Head of caudate nucleus (tissue), 42 donors: ENCODE measurements around the gene MAOB.
A peak's percentile ranks its signal among the peaks of the same experiment; 100 is the strongest.

ENCODE experiments used
- DNase-seq, 42 donors: peaks; one replicate each; pipeline versions ENCODE4 v3.0.0 to v3.0.0-alpha.2; 2020 to 2021; ENCODE audit warnings: mixed read lengths in 7 of 42
- intact Hi-C: fragments of 100-400 bp; cut with DNase I; formaldehyde crosslinking; loops from one replicate; pipeline ENCODE4 v1.15.0; 2022

Gene MAOB

DNA sequence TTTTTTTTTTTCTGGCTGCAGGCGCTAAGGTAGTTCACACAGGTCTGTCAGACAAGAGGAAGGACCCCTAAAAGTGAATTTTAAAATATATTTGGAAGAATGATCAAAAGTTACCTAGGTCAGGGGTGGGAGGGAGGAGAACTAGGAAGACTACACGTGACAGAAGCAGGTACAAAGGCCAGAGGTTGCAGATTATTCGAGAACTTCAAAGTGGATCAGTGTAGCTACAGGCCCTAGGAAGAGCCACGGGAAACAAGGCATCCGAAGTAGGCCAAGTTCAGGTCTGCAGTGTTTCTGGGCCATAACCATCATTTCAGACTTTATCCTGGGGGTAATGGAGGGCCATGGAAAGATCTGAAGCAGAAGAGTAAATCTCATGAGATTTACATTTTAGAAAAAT is 16.5 kb downstream of the MAOB start:
- intact Hi-C loops, result no loop called here
- no peak for DNase-seq

DNA sequence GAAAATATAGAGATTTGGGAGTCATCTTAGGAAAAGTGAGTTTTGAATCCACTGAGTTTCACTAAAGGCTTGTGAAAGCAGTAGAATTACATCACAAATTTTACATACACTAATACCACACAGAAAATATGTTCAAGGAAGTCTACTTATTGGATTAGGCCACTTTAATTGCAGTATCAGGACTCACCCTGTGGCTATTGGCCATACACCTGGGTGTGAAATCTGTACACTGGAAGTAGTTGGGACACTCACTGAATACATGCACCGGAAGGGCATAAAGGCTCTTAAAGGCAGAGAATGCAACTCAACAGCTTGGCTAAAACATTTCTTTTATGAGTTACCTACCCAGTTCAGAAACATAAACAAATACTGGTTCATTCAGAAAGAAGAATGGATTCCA is 19.8 kb downstream of the MAOB start:
- no peak for DNase-seq

DNA sequence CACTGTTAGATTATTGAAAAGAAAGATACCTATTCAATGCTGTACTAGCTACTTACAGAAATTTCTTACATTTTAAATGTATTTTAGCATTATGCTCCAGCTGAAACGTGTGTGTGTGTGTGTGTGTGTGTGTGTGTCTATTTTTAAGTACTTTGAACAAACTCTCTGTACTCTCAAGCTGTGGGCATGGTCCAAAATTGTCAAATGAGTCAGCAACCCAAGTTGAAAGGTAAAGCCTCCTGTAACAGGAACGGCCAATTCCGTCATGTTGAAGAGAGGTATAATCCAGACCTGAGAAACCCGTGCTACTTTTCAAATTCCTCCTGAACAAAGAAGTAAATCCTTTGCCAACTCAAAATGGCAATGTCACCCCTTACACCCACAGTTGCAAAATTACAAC is 20.5 kb downstream of the MAOB start:
- intact Hi-C loops, result no loop called here
- peak in 11 of 42 donors; percentile 7 to 62 (median 23) for DNase-seq

More for the DNA sequence above, 19.8 kb downstream of the MAOB start:
- intact Hi-C loops, result no loop called here

DNA sequence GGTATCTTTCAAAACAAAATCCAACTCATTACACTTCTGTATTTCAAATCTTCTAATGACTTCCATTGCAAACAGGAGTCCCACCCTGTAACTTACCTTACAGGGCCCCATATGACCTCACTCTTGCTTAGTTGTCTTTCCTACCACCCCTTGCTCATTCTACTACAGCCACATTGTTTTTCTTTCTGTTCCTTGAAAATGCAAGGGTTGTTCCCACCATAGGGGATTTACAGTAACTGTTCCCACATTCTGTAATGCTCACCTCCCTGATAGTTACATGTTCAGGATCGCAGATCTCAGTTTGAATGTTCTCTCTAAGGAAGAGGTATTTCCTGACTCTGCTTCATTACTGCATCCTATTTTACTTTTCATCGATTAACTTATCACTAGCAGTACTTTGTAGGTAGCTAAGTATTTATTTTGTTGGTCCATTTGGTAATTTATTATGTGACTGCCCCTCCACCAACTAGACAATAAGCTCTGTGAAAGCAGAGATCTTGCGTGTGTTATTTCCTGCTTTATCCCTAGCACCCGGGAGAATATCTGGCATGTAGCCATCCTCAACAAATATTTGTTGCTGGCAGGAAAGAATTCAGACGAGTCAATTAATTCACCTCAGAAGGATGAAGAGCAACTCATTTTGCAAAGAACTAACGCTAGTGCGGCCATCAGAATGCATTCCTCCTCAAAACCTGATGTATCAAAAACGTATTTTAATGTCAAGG is 21.4 kb downstream of the MAOB start:
- intact Hi-C loops, result no loop called here
- no peak for DNase-seq

DNA sequence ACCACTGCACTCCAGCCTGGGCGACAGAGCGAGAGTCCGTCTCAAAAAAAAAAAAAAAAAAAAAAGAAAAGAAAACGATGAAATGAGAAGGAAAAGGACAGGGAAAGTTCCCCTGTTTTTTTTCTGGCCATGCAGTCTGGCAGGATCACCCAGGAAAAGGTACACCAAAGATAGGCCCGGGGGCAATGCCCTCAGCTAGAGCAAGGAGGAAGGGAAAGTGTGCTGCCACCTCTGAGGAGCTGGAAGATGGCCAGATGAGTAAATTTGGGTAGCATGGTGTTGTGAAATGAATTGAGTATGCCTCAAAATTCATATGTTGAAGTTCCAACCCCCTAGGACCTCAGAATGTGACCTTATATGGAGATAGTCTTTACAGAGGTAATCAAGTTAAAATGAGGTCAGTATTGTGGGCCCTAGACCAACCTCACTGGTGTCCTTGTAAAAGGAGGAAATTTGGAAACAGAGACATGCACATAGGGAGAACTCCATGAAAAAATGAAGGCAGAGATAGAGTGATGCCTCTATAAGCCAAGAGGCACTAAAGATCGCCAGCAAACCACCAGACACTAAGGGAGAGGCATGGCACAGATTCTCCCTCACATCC is 28.9 kb downstream of the MAOB start:
- DNase-seq, result no peak
- intact Hi-C loops, result no loop called here

DNA sequence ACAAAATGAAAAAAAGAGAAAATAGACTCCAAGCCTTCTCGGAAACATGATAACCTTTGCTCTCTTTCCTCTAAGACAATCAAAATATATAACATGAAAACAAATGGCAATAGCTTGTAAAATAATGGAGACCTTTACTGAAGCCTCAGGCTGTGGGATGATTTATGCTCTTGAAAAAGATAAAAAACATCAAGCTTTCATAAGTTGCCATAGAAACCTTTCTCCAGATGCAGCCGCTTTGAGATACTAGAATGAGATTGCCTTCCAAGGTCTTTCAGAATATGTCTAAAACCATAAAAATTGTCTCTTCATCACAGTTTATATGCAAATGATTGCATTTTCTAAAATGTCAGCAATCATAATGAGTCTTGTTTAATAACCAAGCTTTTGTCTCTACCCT is 31.6 kb downstream of the MAOB start:
- DNase-seq, result no peak

DNA sequence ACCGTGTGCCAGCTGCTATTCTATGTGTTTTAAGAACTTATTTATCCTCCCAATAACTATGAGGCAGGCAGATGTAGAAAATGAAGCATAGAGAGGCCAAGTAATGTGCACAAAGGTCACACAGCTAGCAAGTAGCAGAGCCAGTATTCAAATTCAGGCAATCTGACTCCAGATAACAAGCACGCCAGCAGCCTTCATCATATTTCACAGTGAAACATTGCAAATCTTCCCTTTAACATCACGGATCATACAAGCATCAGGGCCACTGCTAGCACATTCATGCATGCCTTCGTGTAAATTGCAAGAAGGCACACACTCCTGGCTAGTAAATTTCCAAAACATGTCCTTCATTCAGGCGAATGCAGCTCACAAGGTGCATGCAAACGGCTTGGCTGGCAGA is 33.1 kb downstream of the MAOB start:
- intact Hi-C loops, result no loop called here
- no peak for DNase-seq

More for the DNA sequence above, 31.6 kb downstream of the MAOB start:
- intact Hi-C loops, result no loop called here

DNA sequence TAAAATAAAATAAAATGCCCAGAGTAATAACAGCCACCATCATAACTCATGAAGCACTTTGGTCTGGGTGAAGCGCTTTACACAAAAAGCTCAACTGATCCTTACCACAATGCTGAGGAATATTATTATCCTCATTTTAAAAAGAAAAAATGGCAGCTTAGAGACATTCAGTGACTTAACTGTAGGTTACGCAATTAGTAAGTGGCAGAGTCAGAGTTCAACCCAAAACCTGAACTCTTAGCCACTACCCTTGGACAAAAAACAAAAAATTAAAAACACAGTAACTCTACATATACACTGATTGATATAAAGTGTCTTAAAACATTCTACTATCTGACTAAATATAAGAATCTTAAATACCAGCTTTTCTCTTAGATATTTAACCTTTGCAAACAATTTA is 34.9 kb downstream of the MAOB start:
- intact Hi-C loops, result no loop called here

DNA sequence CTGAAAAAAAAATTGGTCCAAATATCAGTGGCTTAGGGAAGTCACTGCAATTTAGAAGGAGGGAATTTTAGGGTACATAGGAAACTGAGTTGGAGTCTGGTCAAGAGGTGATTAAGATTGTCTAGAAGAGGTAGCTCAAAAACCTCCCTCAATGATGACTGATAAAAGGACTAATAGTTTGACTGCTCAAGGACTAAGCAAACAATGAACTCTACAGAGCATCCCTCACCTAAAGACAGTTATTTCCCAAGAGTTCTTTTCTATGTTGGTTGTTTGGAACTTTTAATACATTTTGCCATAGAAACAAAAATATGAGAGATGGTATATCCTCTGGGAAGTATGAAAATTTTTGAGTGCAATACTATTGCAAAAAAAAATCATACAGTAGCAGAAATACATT is 35.7 kb downstream of the MAOB start:
- intact Hi-C loops, result no loop called here
- no peak for DNase-seq

More for the DNA sequence above, 34.9 kb downstream of the MAOB start:
- no peak for DNase-seq

DNA sequence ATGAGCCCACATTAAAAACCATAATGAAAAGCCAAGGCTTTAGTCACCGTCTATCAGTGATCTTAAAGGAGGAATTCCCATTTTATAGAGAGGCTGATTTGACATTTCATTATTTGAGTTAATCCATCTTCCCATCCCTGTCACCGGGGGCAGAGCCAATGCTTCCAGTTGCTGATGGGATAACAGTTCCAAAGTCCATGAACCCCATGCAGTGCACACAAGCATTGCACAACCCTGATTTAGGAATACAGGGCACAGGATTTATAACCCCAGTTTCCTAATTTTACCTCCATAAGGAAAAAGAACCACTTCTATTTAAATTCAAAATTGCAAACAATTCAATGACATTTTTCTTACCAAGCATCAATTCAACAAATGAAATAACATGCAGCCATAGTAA is 36.5 kb downstream of the MAOB start:
- intact Hi-C loops, result no loop called here
- no peak for DNase-seq

DNA sequence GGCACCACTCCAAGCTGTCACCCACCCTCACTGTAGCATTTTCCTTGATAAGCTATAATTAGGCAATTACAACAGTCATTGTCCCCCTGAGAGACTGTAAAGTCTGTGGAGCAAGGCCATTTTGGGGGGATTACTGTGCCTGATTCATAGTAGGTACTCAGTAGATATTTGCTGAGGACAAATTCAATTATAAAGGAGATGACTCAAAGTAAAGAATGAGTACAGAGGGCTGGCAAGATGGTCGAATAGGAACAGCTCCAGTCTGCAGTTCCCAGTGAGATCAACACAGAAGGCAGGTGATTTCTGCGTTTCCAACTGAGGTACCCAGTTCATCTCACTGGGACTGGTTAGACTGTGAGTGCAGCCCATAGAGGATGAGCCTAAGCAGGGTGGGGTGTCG is 42.0 kb downstream of the MAOB start:
- intact Hi-C loops, result no loop called here
- no peak for DNase-seq

DNA sequence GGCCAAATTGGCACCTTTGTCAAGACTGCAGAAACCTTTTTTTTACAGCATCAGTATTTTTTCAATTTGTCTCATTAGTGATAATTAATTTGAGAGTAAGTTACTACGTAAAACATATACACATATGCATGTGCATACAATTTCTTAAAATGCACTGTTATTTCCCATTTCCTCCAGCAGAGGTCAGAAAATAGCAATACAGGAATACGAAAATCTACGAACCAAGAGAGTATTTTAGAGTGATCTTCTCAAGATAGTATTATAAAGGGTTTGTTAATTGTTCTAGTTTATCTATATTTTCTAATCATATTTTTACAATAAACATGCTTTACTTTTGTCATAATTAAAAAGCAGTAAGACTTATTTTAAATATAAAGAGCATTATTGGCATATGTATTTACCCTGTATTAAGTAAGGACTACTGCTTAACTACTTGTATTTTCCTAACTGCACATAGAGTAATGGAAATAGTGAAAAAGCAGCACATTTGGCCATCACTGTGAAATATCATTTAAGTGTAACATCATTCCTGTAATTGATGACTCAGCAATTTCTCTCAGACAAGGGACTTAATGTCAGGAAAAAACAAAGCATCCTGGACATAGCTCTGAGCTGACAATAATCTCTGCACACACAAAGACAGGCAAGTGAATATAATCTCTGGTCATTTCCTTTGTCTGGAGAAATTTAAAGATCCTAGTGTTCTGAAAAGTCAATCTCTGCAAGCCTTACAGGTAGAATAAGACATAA is 45.6 kb downstream of the MAOB start:
- peak in 2 of 42 donors; percentile 7 to 16 for DNase-seq
- intact Hi-C loops, result no loop called here

DNA sequence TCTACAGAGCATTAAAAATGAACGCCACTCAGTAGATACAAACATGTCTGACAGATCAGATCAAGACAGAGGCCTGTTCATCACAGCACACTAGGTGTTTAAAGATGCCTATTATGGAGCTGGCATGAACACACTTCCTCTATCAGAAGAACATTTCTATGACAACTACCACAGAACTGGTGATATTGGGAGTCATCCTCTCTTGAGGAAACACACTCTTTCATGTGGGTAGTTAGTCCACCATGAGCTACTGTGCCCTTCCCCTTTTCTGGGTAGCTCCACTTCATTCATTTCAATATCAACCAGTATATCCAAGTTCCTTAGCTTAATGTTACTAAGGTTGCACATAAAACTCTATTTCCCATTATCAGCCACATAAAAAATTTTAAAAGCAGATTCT is 46.7 kb downstream of the MAOB start:
- DNase-seq, result no peak
- intact Hi-C loops, result no loop called here

DNA sequence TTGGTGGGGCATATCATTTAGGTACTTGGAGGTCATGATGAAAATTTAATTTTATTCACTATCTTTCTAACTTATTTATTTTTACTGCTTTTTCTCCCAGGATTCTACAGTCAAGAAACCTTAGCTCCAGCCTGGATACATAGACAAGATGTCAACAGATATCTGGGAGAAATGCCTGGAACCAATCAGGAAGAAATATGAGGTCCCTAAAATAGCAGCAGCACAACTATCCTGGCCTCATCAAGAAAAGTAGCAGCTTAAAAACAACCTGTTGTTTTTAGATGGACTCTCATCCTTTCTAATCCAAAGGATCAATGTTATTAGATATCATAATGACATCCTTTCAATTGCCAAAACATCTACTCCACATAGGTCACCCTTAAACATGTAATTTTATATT is 54.5 kb downstream of the MAOB start:
- intact Hi-C loops, result loop anchor here (10.0 kb wide), 1 partner anchor 417 kb away; no protein-coding TSS in a partner anchor

DNA sequence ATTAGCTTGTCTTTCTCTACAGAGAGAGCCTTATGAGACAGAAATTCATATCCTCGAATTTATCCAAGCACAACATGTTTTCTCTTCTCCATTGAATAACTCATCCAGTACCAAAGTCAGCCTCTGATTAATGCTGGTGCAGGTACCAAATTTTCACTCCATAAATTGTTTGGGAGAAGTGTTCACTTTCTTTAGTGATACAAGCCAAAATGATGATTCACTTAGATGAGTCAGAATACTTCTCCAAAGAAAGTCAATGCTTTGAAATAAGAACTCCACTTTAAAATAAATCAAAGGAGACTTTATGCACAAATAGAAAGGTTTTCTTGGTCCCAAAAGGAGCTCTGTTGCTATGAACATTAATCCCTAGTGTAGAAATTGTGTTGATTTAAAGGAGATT is 60.2 kb downstream of the MAOB start:
- no peak for DNase-seq
- intact Hi-C loops, result loop anchor here (10.0 kb wide), 1 partner anchor 423 kb away; no protein-coding TSS in a partner anchor

More for the DNA sequence above, 54.5 kb downstream of the MAOB start:
- no peak for DNase-seq

DNA sequence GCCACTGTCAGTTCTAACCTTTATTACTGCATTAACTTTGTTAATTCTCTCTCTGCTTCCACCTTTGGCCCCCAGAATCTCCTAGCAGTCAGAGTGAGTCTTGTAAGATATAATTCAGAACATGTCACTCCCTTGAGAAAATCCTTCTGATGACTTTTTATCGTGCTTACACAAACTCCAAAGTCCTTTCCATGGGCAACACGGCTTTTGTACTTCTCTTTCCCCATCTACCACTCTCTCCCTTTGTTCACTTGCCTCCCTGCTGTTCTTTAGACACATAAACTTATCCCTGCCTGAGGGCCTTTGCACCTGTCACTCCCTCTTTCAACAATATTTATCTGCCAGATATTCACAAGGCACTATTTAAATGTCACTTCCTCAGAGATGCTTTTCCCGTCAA is 64.8 kb downstream of the MAOB start:
- no peak for DNase-seq
- intact Hi-C loops, result no loop called here

DNA sequence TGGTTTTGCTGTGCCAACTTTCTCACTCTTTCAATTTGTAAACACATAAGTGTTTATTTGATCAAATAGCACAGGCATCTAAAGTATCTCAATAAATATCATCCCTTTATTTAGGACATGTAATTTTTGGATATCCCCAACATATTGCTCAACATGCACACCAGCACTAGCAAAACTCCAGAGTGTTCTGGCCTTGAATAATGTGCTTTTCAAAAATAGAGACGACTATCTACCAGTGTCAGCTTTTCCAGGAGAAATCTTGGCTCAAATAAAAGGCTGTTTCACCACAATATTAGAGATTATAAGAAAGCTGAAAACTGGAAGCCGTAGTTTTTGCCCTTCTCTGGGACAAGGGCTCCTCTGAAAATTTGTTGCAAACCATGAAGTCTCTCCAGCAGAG is 67.0 kb downstream of the MAOB start:
- intact Hi-C loops, result no loop called here
- no peak for DNase-seq

DNA sequence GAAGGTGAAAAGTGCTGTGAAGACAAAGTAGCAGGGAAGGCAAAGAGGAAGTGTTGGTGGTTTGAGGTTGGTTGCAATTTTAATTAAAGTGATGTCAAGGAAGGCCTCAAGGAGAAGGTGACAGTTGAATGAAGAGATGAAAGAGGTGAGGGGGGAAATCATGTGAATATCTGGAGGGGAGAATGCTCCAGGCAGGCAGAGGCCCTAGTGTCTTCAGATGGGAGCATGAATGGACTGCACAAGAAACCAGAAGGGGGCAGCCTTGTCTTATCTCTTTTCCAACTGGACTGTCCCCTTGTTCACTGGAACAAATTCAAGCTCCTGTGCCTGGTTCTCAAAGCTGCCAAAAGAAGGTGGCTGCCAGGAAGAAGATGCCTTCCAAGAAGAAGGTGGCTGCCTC is 68.4 kb downstream of the MAOB start:
- intact Hi-C loops, result no loop called here
- DNase-seq, result peak in 5 of 42 donors; percentile 1 to 8 (median 3)

DNA sequence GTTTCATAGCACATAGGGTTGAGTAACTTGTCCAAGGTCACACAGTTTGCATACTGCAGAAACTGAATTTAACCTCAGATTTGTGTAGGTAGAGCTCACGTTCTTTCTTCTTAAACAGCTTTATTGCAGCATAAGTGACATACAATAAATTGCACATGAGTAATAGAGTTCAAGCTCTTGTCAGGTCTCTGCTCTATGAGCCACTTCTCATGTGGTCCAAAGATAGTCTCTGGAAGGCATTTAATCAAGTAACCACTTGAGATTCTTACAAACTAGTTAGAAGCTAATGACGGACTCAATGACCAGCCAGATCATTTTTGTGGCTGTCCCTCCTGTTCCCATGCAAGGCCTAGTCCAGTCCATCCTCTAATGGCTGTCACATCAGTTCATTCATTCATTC is 68.9 kb downstream of the MAOB start:
- intact Hi-C loops, result no loop called here
- DNase-seq, result no peak

DNA sequence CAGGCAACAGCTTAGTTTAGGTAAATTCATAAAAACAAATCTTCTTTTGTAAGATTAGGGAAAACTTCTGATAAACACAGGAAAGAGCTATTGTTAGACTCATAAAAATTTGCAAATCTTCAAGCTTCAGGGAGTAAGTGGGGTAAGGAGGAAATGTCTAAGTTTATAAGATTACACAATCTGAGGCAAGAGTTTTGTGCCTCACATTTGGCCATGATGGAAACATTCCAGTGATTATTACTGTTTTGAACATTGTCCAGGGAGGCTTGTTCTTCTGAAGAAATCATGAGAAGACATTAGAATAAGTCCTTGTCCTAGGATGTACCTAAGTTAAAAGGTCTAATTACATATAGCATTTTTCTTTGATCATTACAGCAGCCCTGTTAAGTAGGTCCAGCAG is 72.8 kb downstream of the MAOB start:
- DNase-seq, result no peak
- intact Hi-C loops, result no loop called here
